RWPE2 (cell line): Measurements from ENCODE around the gene LIMA1.

Source experiments
- ATAC-seq: fragments of 200-7000 bp; cut with Tn5 transposase; 3 replicates; pipeline ENCODE4 v1.9.1; 2021; ENCODE audit warnings: low read depth
- DNase-seq: peaks from one replicate; pipeline ENCODE4 v3.0.0-alpha.2; 2020; ENCODE audit warnings: low spot score
- H3K27ac ChIP-seq: fragments of 450-650 bp; 2 replicates; pipeline ENCODE4 v1.5.1; 2017; ENCODE audit warnings: mild to moderate bottlenecking; ENCODE audit not compliant: poor library complexity, severe bottlenecking
- H3K27me3 ChIP-seq: fragments of 250-450 bp; sonication (Bioruptor Pico); 2 replicates; pipeline ENCODE4 v1.5.1; 2021; ENCODE audit warnings: mild to moderate bottlenecking, moderate library complexity; ENCODE audit not compliant: insufficient read depth, poor library complexity, severe bottlenecking
- H3K36me3 ChIP-seq: fragments of 250-450 bp; sonication (Bioruptor Pico); 2 replicates; pipeline ENCODE4 v1.5.1; 2020; ENCODE audit warnings: low read depth, mild to moderate bottlenecking, moderate library complexity
- H3K4me1 ChIP-seq: fragments of 250-450 bp; sonication (Bioruptor Pico); 2 replicates; pipeline ENCODE4 v1.5.1; 2021; ENCODE audit warnings: mild to moderate bottlenecking, moderate library complexity; ENCODE audit not compliant: insufficient read depth, poor library complexity, severe bottlenecking
- H3K4me3 ChIP-seq: fragments of 250-450 bp; sonication (Bioruptor Pico); 2 replicates; pipeline ENCODE4 v1.5.1; 2021; ENCODE audit warnings: mild to moderate bottlenecking, moderate library complexity; ENCODE audit not compliant: severe bottlenecking
- H3K9me3 ChIP-seq: fragments of 250-450 bp; sonication (Bioruptor Pico); 2 replicates; pipeline ENCODE4 v1.5.1; 2021; ENCODE audit warnings: mild to moderate bottlenecking, moderate library complexity; ENCODE audit not compliant: severe bottlenecking
- TF ChIP-seq, protein P1 (sequence below): fragments of 450-650 bp; IDR thresholded peaks from one replicate; pipeline ENCODE4 v1.5.1; 2017; ENCODE audit warnings: mild to moderate bottlenecking, moderate library complexity; ENCODE audit not compliant: poor library complexity, severe bottlenecking

The LIMA1 gene

DNA sequence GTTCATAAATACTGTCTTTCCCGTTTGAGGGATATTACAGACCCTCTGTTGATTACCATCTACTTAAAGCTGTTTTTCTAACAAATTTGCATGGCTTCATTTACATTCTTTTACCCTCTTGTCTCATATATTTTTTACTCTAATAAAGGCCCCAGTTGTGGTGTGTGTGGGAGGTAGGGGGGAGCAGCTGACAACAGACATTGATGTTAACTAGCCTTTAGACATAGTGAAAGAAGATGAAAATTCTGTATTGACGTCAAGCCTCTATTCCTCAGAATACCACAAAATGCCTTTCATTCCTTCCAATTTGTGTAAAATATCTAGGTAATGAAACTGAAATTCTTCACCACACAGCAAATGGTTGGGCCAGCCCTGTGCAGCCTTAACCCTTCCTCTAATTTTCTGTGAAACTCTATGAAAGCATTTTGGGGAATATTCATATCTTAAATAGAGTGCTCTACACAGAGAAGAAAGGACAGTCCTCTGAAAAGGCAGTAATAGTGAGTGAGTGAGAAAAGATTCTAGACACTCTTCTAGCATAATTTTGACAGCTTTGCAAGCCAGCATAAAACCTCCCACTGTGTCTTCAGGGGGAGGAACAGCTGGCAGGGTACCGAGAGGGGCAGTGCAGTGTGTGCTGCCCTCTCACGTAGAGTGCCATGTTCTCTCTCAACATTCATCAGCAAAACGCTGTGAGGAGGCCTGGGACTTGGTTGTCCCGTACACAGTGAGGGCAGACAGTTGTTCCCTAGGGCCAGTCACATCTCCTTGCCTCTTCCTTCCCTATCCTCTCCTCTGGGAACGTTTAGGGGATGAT is 96.0 kb downstream of the LIMA1 start:
- TF ChIP-seq, protein P1, sequence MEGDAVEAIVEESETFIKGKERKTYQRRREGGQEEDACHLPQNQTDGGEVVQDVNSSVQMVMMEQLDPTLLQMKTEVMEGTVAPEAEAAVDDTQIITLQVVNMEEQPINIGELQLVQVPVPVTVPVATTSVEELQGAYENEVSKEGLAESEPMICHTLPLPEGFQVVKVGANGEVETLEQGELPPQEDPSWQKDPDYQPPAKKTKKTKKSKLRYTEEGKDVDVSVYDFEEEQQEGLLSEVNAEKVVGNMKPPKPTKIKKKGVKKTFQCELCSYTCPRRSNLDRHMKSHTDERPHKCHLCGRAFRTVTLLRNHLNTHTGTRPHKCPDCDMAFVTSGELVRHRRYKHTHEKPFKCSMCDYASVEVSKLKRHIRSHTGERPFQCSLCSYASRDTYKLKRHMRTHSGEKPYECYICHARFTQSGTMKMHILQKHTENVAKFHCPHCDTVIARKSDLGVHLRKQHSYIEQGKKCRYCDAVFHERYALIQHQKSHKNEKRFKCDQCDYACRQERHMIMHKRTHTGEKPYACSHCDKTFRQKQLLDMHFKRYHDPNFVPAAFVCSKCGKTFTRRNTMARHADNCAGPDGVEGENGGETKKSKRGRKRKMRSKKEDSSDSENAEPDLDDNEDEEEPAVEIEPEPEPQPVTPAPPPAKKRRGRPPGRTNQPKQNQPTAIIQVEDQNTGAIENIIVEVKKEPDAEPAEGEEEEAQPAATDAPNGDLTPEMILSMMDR = no peak
- no peak for DNase-seq
- no peaks in the 10 kb centered on the region for H3K9me3 ChIP-seq
- H3K27ac ChIP-seq = peak overlapping the region; percentile 89
- H3K36me3 ChIP-seq = peaks cover 88% of the 10 kb centered on the region
- H3K4me1 ChIP-seq = peaks cover 41% of the 10 kb centered on the region
- H3K27me3 ChIP-seq = no peaks in the 10 kb centered on the region
- peak; percentile 22; the same call in 2 of the 3 replicates for ATAC-seq
- no peak overlapping the region for H3K4me3 ChIP-seq

DNA sequence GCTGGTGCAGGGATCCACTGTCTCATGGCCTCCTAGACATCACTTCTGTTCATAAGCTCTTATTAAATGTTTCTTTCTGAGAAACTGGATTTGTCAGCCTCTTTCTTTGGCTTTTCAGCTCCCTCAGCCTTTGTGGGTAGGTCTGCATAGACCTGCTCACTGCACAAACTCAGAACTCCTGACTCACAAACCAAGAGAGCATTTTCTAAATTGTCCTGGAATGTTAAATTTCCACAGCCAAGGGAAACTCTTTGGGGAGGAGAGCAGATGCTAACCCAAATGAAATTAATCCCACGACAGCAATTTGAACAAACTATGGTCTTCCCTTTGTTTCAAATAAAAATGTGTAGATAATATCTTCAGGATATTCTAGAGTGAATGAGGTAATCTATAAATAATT is 96.6 kb downstream of the LIMA1 start:
- no peak for DNase-seq
- no peak overlapping the region for H3K4me3 ChIP-seq
- peaks cover 41% of the 10 kb centered on the region for H3K4me1 ChIP-seq
- H3K9me3 ChIP-seq = no peaks in the 10 kb centered on the region
- H3K27me3 ChIP-seq = no peaks in the 10 kb centered on the region
- H3K27ac ChIP-seq = peak overlapping the region; percentile 89
- TF ChIP-seq, protein P1 = no peak
- no peak for ATAC-seq
- peaks cover 87% of the 10 kb centered on the region for H3K36me3 ChIP-seq

DNA sequence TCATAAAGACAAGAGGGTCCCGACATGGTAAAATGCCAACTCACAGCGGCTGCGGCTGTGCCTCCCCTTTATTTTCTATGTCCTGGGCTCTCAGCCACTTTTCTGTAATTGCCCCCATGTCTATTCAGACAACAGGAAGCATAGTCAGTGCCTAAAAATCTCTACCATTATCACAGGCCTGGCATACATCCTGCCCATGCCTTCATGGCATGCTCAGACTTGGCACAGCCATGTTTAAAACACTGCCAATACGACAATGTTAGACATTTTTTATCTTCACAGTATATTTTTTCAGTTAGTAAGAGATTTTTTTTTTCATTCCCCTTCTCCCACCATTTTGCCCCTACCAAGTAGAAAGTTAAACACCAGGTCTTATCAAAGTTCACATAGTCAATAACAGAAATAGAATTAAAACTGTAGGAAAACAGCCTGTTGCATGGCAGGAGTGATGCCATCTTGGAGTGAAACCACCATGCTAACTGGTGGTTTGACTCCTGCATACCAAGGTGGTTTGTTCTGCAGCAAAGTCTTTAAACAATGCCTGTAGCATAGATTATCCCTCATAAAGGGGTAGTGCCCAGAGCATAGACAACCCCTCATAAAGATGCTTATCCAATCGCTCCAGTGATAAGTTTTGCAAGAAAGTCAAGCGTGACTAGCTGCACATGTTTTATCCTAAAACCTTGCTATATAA is 97.2 kb downstream of the LIMA1 start:
- no peaks in the 10 kb centered on the region for H3K9me3 ChIP-seq

DNA sequence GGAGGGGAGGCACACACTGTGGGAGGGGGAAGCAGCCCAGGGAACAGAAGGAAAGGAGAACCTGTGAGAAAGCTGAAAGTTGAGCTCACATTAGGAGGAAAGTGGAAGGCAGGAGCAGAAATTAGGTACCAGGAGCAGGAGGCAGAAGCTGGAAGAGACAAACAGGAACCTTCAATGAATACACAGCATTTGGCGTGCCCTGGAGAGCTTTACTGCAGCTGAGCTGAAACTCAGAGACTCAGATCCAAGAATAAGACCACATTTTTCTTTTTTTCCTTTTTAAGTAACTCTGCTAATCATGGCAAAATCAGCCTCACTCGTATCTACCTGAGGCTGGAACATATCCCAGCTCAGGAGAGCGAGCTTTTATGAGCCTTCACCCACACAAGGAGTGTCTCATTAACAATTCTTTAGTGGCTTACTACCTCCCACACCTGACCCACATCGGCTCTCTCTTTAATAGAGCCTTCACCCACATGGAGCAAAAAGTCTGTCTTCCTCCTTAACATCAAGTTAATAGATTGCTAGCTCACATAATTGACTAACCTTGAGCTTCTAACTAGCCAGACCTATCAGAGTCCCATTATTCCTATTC is 97.9 kb downstream of the LIMA1 start:
- no peak for DNase-seq
- H3K4me1 ChIP-seq = peaks cover 41% of the 10 kb centered on the region
- peaks cover 90% of the 10 kb centered on the region for H3K36me3 ChIP-seq
- TF ChIP-seq, protein P1 = no peak
- no peaks in the 10 kb centered on the region for H3K9me3 ChIP-seq
- no peak overlapping the region for H3K4me3 ChIP-seq
- ATAC-seq = no peak
- H3K27me3 ChIP-seq = no peaks in the 10 kb centered on the region
- peak overlapping the region; percentile 89 for H3K27ac ChIP-seq

More for the DNA sequence above, 97.2 kb downstream of the LIMA1 start:
- TF ChIP-seq, protein P1 = no peak
- ATAC-seq = peak; percentile 81
- peaks cover 87% of the 10 kb centered on the region for H3K36me3 ChIP-seq
- peaks cover 41% of the 10 kb centered on the region for H3K4me1 ChIP-seq
- no peak for DNase-seq
- H3K27ac ChIP-seq = peak overlapping the region; percentile 89
- no peak overlapping the region for H3K4me3 ChIP-seq
- no peaks in the 10 kb centered on the region for H3K27me3 ChIP-seq
